GM13976 (cell line): ENCODE measurements around the gene MSL2.
"Not testable (repeated sequence)": the region's sequence is repeated elsewhere in the genome, so short reads cannot be mapped to it uniquely, and the experiment has no call there.

Experiments used
- DNase-seq: peaks from one replicate; pipeline ENCODE4 v3.0.0; 2012; ENCODE audit warnings: low spot score
- CTCF ChIP-seq: IDR thresholded peaks from 2 replicates; pipeline ENCODE4 v1.5.1; 2012; ENCODE audit warnings: borderline replicate concordance, mild to moderate bottlenecking; ENCODE audit not compliant: insufficient read depth; ENCODE audit errors: extremely low read depth, missing control alignments, control extremely low read depth
- in situ Hi-C: fragments of 300-500 bp; cut with MboI; formaldehyde crosslinking; loops from one replicate; pipeline ENCODE4 v1.12.0; 2022; ENCODE audit warnings: low sequenced_read_pairs, mixed read lengths, inconsistent platforms; ENCODE audit not compliant: unreplicated experiment

Gene MSL2

DNA sequence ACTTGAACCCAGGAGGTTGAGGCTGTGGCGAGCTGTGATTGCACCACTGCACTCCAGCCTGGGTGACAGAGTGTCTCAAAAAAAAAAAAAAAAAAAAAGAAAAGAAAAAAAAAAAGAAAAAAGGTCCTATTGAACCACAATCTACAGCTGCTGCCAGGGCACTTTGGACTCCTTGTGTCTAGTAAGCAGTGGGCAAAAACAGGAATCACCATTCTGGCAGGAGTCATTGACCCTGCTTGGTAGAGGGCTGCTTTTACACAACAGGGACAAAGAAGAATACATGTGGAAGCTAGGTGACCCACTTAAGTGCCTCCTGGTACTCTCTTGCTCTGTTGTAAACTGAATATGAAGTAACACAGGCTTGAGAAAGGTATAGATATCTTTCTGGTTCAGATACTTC, 39.4 kb upstream of the MSL2 start:
- DNase-seq: no peak
- in situ Hi-C loops: no loop called here
- no peak for TF ChIP-seq CTCF

- in situ Hi-C loops: no loop called here
- DNase-seq: no peak
- TF ChIP-seq CTCF: no peak
Observed at GRCh38 chr3:136232413-136232812, 36.3 kb upstream of the MSL2 start.

GRCh38 chr3:136222746-136223145, 26.6 kb upstream of the MSL2 start:
- not testable (repeated sequence) for DNase-seq

GRCh38 chr3:136211547-136211946, 15.4 kb upstream of the MSL2 start:
- no peak for DNase-seq
- in situ Hi-C loops: no loop called here
- TF ChIP-seq CTCF: no peak

More at GRCh38 chr3:136222746-136223145, 26.6 kb upstream of the MSL2 start:
- in situ Hi-C loops: not testable (repeated sequence)

GRCh38 chr3:136209921-136210320, 13.8 kb upstream of the MSL2 start:
- in situ Hi-C loops: no loop called here
- TF ChIP-seq CTCF: no peak
- DNase-seq: no peak

DNA sequence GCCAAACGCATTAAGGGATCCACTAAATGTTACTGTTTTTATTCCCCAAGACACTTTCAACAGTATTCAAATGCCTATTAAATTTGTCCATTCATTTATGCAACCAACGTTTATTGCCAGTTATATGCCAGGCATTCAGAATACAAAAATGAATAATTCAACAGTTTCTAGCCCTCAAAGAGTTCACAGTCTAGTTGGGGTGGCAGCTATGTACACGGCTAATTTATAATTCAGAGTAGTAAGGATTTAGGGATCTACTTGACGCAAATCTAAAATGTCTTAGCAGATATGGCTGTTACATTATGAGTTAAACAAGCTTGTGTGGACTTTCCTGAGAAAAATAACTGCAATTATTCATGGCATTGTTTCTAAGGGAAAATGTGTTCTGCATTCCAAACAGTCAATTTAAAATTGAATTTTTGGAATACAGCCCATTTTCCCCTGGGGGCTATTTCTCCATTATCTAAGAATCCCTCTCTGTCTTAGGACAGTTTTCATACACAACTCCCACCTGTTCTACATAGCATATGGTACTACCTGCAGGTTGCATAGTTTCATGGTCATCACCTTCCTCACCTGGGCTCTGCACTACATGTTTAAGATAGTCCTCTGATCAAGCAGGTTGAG, 11.5 kb upstream of the MSL2 start:
- in situ Hi-C loops: no loop called here
- TF ChIP-seq CTCF: no peak
- no peak for DNase-seq

- in situ Hi-C loops, DNase-seq: not testable (repeated sequence)
Observed at GRCh38 chr3:136199219-136199618, 3.1 kb upstream of the MSL2 start.

DNA sequence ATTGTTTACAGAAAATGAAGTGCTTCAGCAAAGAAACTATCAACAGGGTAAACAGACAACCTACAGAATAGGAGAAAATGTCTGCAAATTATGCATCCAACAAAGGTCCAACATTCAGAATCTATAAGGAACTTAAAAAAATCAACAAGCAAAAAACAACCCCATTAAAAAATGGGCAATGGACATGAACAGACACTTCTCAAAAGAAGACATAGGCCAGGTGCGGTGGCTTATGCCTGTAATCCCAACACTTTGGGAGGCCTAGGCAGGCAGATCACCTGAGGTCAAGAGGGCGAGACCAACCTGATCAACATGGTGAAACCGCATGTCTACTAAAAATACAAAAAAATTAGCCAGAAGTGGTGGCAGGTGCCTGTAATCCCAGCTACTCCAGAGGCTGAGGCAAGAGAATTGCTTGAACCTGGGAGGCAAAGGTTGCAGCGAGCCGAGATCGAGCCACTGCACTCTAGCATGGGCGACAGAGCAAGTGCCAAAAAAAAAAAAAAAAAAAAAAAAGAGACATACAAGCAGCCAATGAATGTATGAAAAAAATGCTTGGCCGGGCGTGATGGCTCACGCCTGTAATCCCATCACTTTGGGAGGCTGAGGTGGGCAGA, 2.4 kb upstream of the MSL2 start:
- in situ Hi-C loops, DNase-seq: not testable (repeated sequence)
